ENCODE data around the gene SLC48A1. TPM values are rescaled to one million over a fixed set of nuclear protein-coding genes. Genes with fewer than 3 reads are reported as not detected.

The SLC48A1 gene
- polyA plus RNA-seq, 1 of the 3 experiments (the other 2 are of a cell fraction), result 7.3 TPM

GRCh38 chr12:47793015-47793681, 20.1 kb downstream of the SLC48A1 start:
- TF ChIP-seq USF2 (IDR thresholded peaks at IDR 0.05; ENCODE audit: borderline replicate concordance, low read depth, low read length) (no peak), JUND (IDR thresholded peaks at IDR 0.05) (no peak), FOSL2 (IDR thresholded peaks at IDR 0.05; ENCODE audit: borderline replicate concordance, low read depth) (no peak), EZH2phosphoT487 (IDR thresholded peaks at IDR 0.05; ENCODE audit: borderline replicate concordance, low read depth) (no peak), SIN3A (IDR thresholded peaks at IDR 0.05; ENCODE audit: borderline replicate concordance, low read depth, low read length) (no peak)
- CTCF ChIA-PET, result interaction anchor here (0.7 to 5.8 kb wide), 9 partner anchors 11 to 371 kb away, joined by 3 to 62 read pairs (median 4); partner anchors contain the start of gene SLC48A1
- Histone ChIP-seq H3K9me3 (no peaks in the 10 kb centered on the region), H3K4me1 (ENCODE audit: control insufficient read depth in 1 of 2, insufficient read depth in 2 of 2, low read depth in 1 of 2, low read length in 1 of 2) (peaks cover 0 to 5% of the 10 kb centered on the region in 2 experiments; a peak in 1 of 4 replicates), H2AFZ (ENCODE audit: low read depth) (no peak overlapping the region), H3K4me2 (no peak overlapping the region), H3K36me3 (replicated peaks in 1 of 2; ENCODE audit: control insufficient read depth in 1 of 2, insufficient read depth in 2 of 2, low read length in 1 of 2) (peaks cover 27 to 80% of the 10 kb centered on the region in 2 experiments), H3K79me2 (ENCODE audit: insufficient read depth) (peaks cover 9% of the 10 kb centered on the region; the same call in 1 of the 2 replicates), H3K27ac (ENCODE audit: low read depth in 2 of 2, low read length in 1 of 2) (no peak overlapping the region), H4K20me1 (ENCODE audit: insufficient read depth) (no peaks in the 10 kb centered on the region), H3K27me3 (ENCODE audit: insufficient read depth) (no peaks in the 10 kb centered on the region), H3K4me3 (ENCODE audit: low read depth in 2 of 2, low read length in 1 of 2) (no peak overlapping the region), H3K9ac (no peak overlapping the region), H3F3A (replicated peaks; ENCODE audit: insufficient read depth) (no peaks in the 10 kb centered on the region), H3K9me2 (no peaks in the 10 kb centered on the region)
- 81% methylated on average over 6 of the region's 15 CpGs for WGBS (ENCODE audit: low lambda C conversion rate)
- no peak for DNase-seq
- POLR2A ChIA-PET, result interaction anchor here (1.0 kb wide), 1 partner anchor 15 kb away, joined by 3 read pairs; no protein-coding TSS in a partner anchor

- TF ChIP-seq RCOR1 (IDR thresholded peaks at IDR 0.05; ENCODE audit: low read length) (no peak), USF1 (IDR thresholded peaks at IDR 0.05; ENCODE audit: borderline replicate concordance, low read depth) (no peak)
- H3K36me3 ChIP-seq (replicated peaks in 1 of 2; ENCODE audit: control insufficient read depth in 1 of 2, insufficient read depth in 2 of 2, low read length in 1 of 2), result peaks cover 17 to 73% of the 10 kb centered on the region in 2 experiments
Measured at GRCh38 chr12:47794679-47795078, 21.6 kb downstream of the SLC48A1 start.

More at GRCh38 chr12:47794679-47795078, 21.6 kb downstream of the SLC48A1 start:
- H3K9ac ChIP-seq, result no peak overlapping the region
- peaks cover 14% of the 10 kb centered on the region for H4K20me1 ChIP-seq (ENCODE audit: insufficient read depth)
- H2AFZ ChIP-seq (ENCODE audit: low read depth), result no peak overlapping the region
- no peak overlapping the region for H3K4me2 ChIP-seq
- no peak overlapping the region for H3K4me3 ChIP-seq (ENCODE audit: low read depth in 2 of 2, low read length in 1 of 2)
- ChIA-PET CTCF (interaction anchor here (0.8 to 15.5 kb wide), 6 partner anchors 15 to 52 kb away, joined by 3 to 247 read pairs (median 17); partner anchors contain the start of gene SLC48A1), POLR2A (no interaction called here)
- peaks cover 0 to 5% of the 10 kb centered on the region in 2 experiments; a peak in 1 of 4 replicates for H3K4me1 ChIP-seq (ENCODE audit: control insufficient read depth in 1 of 2, insufficient read depth in 2 of 2, low read depth in 1 of 2, low read length in 1 of 2)
- H3K27me3 ChIP-seq (ENCODE audit: insufficient read depth), result no peaks in the 10 kb centered on the region
- no peaks in the 10 kb centered on the region for H3K9me2 ChIP-seq
- no peak for DNase-seq
- peaks cover 18% of the 10 kb centered on the region for H3K79me2 ChIP-seq (ENCODE audit: insufficient read depth)
- WGBS (ENCODE audit: low lambda C conversion rate), result 97% methylated on average over 7 of the region's 9 CpGs
- no peaks in the 10 kb centered on the region for H3K9me3 ChIP-seq
- no peak overlapping the region for H3K27ac ChIP-seq (ENCODE audit: low read depth in 2 of 2, low read length in 1 of 2)
- H3F3A ChIP-seq (replicated peaks; ENCODE audit: insufficient read depth), result no peaks in the 10 kb centered on the region

All from SK-N-SH (cell line).